GM18511 (cell line): ENCODE data around the gene CLIC4.
A peak's percentile ranks its signal among the peaks of the same experiment; 100 is the strongest.
"Not testable (repeated sequence)": the region's sequence is repeated elsewhere in the genome, so short reads cannot be mapped to it uniquely, and the experiment has no call there.

ENCODE experiments used
- ATAC-seq: cut with Tn5 transposase; IDR thresholded peaks from one replicate; pipeline ENCODE4 v1.9.1; 2021; ENCODE audit warnings: mild to moderate bottlenecking, moderate library complexity; ENCODE audit not compliant: unreplicated experiment

The CLIC4 gene

GRCh38 chr1:24744911-24745710 lies at the start of gene CLIC4:
TSS of gene CLIC4 (plus strand) at chr1:24745447. CDS start at chr1:24745554, 107 bp downstream.
- ATAC-seq = peak; percentile 69

- ATAC-seq = no peak
Measured at GRCh38 chr1:24696041-24696755, 49.0 kb upstream of the CLIC4 start.

GRCh38 chr1:24696756-24697330 lies 48.4 kb upstream of the CLIC4 start:
- no peak for ATAC-seq

- not testable (repeated sequence) for ATAC-seq
Measured at GRCh38 chr1:24697453-24698001, 47.7 kb upstream of the CLIC4 start.

- ATAC-seq = not testable (repeated sequence)
Measured at GRCh38 chr1:24698326-24698725, 46.9 kb upstream of the CLIC4 start.

- no peak for ATAC-seq
Measured at GRCh38 chr1:24699628-24700027, 45.6 kb upstream of the CLIC4 start.

- no peak for ATAC-seq
Measured at GRCh38 chr1:24702511-24703293, 42.5 kb upstream of the CLIC4 start.

- no peak for ATAC-seq
Measured at GRCh38 chr1:24704411-24705259, 40.6 kb upstream of the CLIC4 start.

- ATAC-seq = no peak
Measured at GRCh38 chr1:24705260-24706073, 39.8 kb upstream of the CLIC4 start.

- not testable (repeated sequence) for ATAC-seq
Measured at GRCh38 chr1:24706074-24706389, 39.2 kb upstream of the CLIC4 start.

- ATAC-seq = no peak
Measured at GRCh38 chr1:24707687-24708086, 37.6 kb upstream of the CLIC4 start.

GRCh38 chr1:24708938-24709337 lies 36.3 kb upstream of the CLIC4 start:
- no peak for ATAC-seq

GRCh38 chr1:24709791-24710441 lies 35.3 kb upstream of the CLIC4 start:
- ATAC-seq = no peak

GRCh38 chr1:24711329-24711728 lies 33.9 kb upstream of the CLIC4 start:
- ATAC-seq = no peak

GRCh38 chr1:24713176-24713575 lies 32.1 kb upstream of the CLIC4 start:
- ATAC-seq = no peak

GRCh38 chr1:24713736-24714135 lies 31.5 kb upstream of the CLIC4 start:
- ATAC-seq = no peak

- ATAC-seq = no peak
Measured at GRCh38 chr1:24714859-24715520, 30.3 kb upstream of the CLIC4 start.

- ATAC-seq = no peak
Measured at GRCh38 chr1:24715658-24716057, 29.6 kb upstream of the CLIC4 start.
